ENCODE measurements around the gene DENND5A. TPM values are rescaled to one million over a fixed set of nuclear protein-coding genes. Genes with fewer than 3 reads are reported as not detected.
A peak's percentile ranks its signal among the peaks of the same experiment; 100 is the strongest.

DENND5A gene
- polyA plus RNA-seq, 1 experiment: 145 TPM

GRCh38 chr11:9096427-9096826, 168.7 kb downstream of the DENND5A start:
- ChIA-PET CTCF (interaction anchor here (1.0 to 2.2 kb wide), 4 partner anchors 13 to 410 kb away, joined by 3 to 13 read pairs (median 6); no protein-coding TSS in a partner anchor), POLR2A (no interaction called here)

DNA sequence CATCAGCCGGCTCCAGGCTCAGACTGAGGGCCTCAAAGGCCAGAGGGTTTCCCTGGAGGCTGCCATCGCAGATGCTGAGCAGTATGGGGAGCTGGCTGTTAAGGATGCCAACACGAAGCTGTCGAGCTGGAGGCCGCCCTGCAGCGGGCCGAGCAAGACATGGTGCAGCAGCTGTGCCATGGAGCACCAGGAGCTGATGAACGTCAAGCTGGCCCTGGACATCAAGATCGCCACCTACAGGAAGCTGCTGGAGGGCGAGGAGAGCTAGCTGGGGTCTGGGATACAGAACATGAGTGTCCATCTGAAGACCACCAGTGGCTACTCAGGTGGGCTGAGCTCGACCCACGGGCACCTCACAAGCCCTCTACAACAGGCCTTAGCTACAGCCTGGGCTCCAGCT, 169.7 kb downstream of the DENND5A start:
- Histone ChIP-seq H3K4me3 (ENCODE audit: low read depth, low read length) (no peak overlapping the region), H3K27me3 (ENCODE audit: control insufficient read depth, insufficient read depth, low read length) (peaks cover 3% of the 10 kb centered on the region), H3K27ac (ENCODE audit: low read depth, low read length) (no peak overlapping the region), H3K9me3 (ENCODE audit: control insufficient read depth, insufficient read depth, low read length) (no peaks in the 10 kb centered on the region; the same call in 1 of the 2 replicates)
- DNase-seq (ENCODE audit: low read depth, low spot score): no peak
- ChIA-PET POLR2A (no interaction called here), CTCF (interaction anchor here (1.0 to 2.2 kb wide), 5 partner anchors 14 to 411 kb away, joined by 3 to 13 read pairs (median 6); no protein-coding TSS in a partner anchor)
- TF ChIP-seq, protein P1, sequence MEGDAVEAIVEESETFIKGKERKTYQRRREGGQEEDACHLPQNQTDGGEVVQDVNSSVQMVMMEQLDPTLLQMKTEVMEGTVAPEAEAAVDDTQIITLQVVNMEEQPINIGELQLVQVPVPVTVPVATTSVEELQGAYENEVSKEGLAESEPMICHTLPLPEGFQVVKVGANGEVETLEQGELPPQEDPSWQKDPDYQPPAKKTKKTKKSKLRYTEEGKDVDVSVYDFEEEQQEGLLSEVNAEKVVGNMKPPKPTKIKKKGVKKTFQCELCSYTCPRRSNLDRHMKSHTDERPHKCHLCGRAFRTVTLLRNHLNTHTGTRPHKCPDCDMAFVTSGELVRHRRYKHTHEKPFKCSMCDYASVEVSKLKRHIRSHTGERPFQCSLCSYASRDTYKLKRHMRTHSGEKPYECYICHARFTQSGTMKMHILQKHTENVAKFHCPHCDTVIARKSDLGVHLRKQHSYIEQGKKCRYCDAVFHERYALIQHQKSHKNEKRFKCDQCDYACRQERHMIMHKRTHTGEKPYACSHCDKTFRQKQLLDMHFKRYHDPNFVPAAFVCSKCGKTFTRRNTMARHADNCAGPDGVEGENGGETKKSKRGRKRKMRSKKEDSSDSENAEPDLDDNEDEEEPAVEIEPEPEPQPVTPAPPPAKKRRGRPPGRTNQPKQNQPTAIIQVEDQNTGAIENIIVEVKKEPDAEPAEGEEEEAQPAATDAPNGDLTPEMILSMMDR (IDR thresholded peaks at IDR 0.05; ENCODE audit: low read depth, low read length): no peak

More at GRCh38 chr11:9096427-9096826, 168.7 kb downstream of the DENND5A start:
- H3K4me3 ChIP-seq (ENCODE audit: low read depth, low read length): no peak overlapping the region
- DNase-seq (ENCODE audit: low read depth, low spot score): no peak
- H3K27me3 ChIP-seq (ENCODE audit: control insufficient read depth, insufficient read depth, low read length): no peaks in the 10 kb centered on the region
- H3K27ac ChIP-seq (ENCODE audit: low read depth, low read length): no peak overlapping the region
- H3K9me3 ChIP-seq (ENCODE audit: control insufficient read depth, insufficient read depth, low read length): no peaks in the 10 kb centered on the region
- TF ChIP-seq, protein P1 (IDR thresholded peaks at IDR 0.05; ENCODE audit: low read depth, low read length): no peak

DNA sequence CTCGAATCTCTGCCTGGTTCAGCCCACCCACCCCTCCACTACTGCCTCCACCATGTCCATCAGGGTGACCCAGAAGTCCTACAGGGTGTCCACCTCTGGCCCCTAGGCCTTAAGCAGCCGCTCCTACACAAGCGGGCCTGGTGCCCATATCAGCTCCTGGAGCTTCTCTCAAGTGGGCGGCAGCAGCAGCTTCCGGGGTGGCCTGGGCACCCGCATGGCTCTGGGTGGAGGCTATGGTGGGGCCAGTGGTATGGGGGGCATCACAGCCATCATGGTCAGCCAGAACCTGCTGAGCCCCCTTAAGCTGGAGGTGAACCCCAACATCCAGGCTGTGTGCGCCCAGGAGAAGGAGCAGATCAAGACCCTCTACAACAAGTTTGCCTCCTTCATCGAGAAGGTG, 170.7 kb downstream of the DENND5A start:
- DNase-seq (ENCODE audit: low read depth, low spot score): no peak
- TF ChIP-seq, protein P1 (IDR thresholded peaks at IDR 0.05; ENCODE audit: low read depth, low read length): no peak
- no peak overlapping the region for H3K4me3 ChIP-seq (ENCODE audit: low read depth, low read length)
- H3K9me3 ChIP-seq (ENCODE audit: control insufficient read depth, insufficient read depth, low read length): no peaks in the 10 kb centered on the region; the same call in 1 of the 2 replicates
- ChIA-PET CTCF (interaction anchor here (0.6 to 2.6 kb wide), 3 partner anchors 20 to 48 kb away, joined by 3 to 13 read pairs (median 4); no protein-coding TSS in a partner anchor), POLR2A (no interaction called here)
- H3K27ac ChIP-seq (ENCODE audit: low read depth, low read length): no peak overlapping the region
- H3K27me3 ChIP-seq (ENCODE audit: control insufficient read depth, insufficient read depth, low read length): peaks cover 10% of the 10 kb centered on the region

- ChIA-PET POLR2A (no interaction called here), CTCF (interaction anchor here (1.0 to 2.6 kb wide), 7 partner anchors 9 to 413 kb away, joined by 3 to 13 read pairs (median 9); no protein-coding TSS in a partner anchor)
- peaks cover 11% of the 10 kb centered on the region for H3K27me3 ChIP-seq (ENCODE audit: control insufficient read depth, insufficient read depth, low read length)
- H3K9me3 ChIP-seq (ENCODE audit: control insufficient read depth, insufficient read depth, low read length): no peaks in the 10 kb centered on the region; the same call in 1 of the 2 replicates
- no peak for DNase-seq (ENCODE audit: low read depth, low spot score)
- H3K4me3 ChIP-seq (ENCODE audit: low read depth, low read length): no peak overlapping the region
- TF ChIP-seq, protein P1 (IDR thresholded peaks at IDR 0.05; ENCODE audit: low read depth, low read length): peak; percentile 45
- no peak overlapping the region for H3K27ac ChIP-seq (ENCODE audit: low read depth, low read length)
These were observed 172.0 kb downstream of the DENND5A start for GRCh38 chr11:9092853-9093778.

DNA sequence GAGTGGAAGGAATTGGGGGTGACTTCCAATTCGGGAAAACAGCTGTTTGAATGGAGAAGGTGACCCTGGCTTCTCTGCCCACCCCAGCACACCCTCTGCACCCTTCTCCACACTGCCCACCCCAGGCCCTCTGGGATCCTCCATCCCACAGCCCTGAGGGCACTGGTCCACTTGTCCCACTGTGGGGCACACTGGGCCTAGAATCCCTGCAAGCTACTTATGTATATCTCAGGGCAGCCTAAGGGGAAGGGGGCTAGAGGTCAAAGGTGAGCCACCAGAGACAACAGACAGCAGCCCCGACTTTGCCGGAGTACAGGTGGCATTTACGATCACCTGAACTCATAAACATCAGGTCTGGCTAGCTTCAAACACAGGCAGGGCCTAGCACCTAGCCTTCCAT, 173.1 kb downstream of the DENND5A start:
- TF ChIP-seq, protein P1 (IDR thresholded peaks at IDR 0.05; ENCODE audit: low read depth, low read length): no peak
- Histone ChIP-seq H3K27me3 (ENCODE audit: control insufficient read depth, insufficient read depth, low read length) (peaks cover 11% of the 10 kb centered on the region), H3K27ac (ENCODE audit: low read depth, low read length) (no peak overlapping the region), H3K9me3 (ENCODE audit: control insufficient read depth, insufficient read depth, low read length) (no peaks in the 10 kb centered on the region; the same call in 1 of the 2 replicates), H3K4me3 (ENCODE audit: low read depth, low read length) (peak overlapping the region; percentile 27; the same call in 1 of the 2 replicates)
- ChIA-PET CTCF (interaction anchor here (0.7 to 2.4 kb wide), 6 partner anchors 10 to 414 kb away, joined by 4 to 12 read pairs (median 8); no protein-coding TSS in a partner anchor), POLR2A (no interaction called here)
- no peak for DNase-seq (ENCODE audit: low read depth, low spot score)

Data from AG04450 (cell line).